OCI-LY1 (cell line): ENCODE measurements around the gene NDUFS7.

Experiments used
- H2AFZ ChIP-seq: fragments of 200-600 bp; sonication (generic), shearing (Covaris generic); 2 replicates; pipeline ENCODE4 v1.6.0; 2014; ENCODE audit warnings: antibody characterized with exemption, mild to moderate bottlenecking, low read length
- H3F3A ChIP-seq: fragments of 200-600 bp; sonication (generic), shearing (Covaris generic); 2 replicates; pipeline ENCODE4 v1.6.0; 2014; ENCODE audit warnings: mild to moderate bottlenecking, antibody characterized with exemption, low read length, moderate library complexity; ENCODE audit not compliant: insufficient read depth
- H3K27ac ChIP-seq: fragments of 200-600 bp; sonication (generic); 2 replicates; pipeline ENCODE4 v1.5.1; 2014; ENCODE audit warnings: low read length, mixed run types, mild to moderate bottlenecking, low read depth; ENCODE audit not compliant: poor library complexity, severe bottlenecking
- H3K27me3 ChIP-seq: fragments of 200-600 bp; sonication (generic); 2 replicates; pipeline ENCODE4 v1.6.0; 2014; ENCODE audit warnings: antibody characterized with exemption, mild to moderate bottlenecking, low read length, moderate library complexity; ENCODE audit not compliant: insufficient read depth
- H3K36me3 ChIP-seq: fragments of 200-600 bp; sonication (generic); 2 replicates; pipeline ENCODE4 v1.6.1; 2014; ENCODE audit warnings: mild to moderate bottlenecking, antibody characterized with exemption, low read length, moderate library complexity, mixed read lengths; ENCODE audit not compliant: insufficient read depth
- H3K4me1 ChIP-seq: fragments of 200-600 bp; sonication (generic); 2 replicates; pipeline ENCODE4 v1.5.1; 2014; ENCODE audit warnings: mild to moderate bottlenecking, low read length, moderate library complexity; ENCODE audit not compliant: insufficient read depth, severe bottlenecking
- H3K4me2 ChIP-seq: fragments of 200-600 bp; sonication (generic), shearing (Covaris generic); 2 replicates; pipeline ENCODE4 v1.6.1; 2014; ENCODE audit warnings: low read length
- H3K4me3 ChIP-seq: fragments of 200-600 bp; sonication (generic); 2 replicates; pipeline ENCODE4 v1.5.1; 2014; ENCODE audit warnings: low read length, low read depth, mild to moderate bottlenecking, mixed read lengths; ENCODE audit not compliant: poor library complexity, severe bottlenecking
- H3K79me2 ChIP-seq: fragments of 200-600 bp; shearing (Covaris generic); 2 replicates; pipeline ENCODE4 v1.6.1; 2016; ENCODE audit warnings: mixed run types, low read length, mixed read lengths; ENCODE audit not compliant: insufficient read depth
- H3K9ac ChIP-seq: fragments of 200-600 bp; sonication (generic), shearing (Covaris generic); 2 replicates; pipeline ENCODE4 v1.6.1; 2014; ENCODE audit warnings: mild to moderate bottlenecking, low read length, mixed read lengths
- H3K9me2 ChIP-seq: fragments of 200-600 bp; sonication (generic), shearing (Covaris generic); 2 replicates; pipeline ENCODE4 v1.6.1; 2014; ENCODE audit warnings: low read depth, mild to moderate bottlenecking, low read length, mixed read lengths
- H3K9me3 ChIP-seq: fragments of 200-600 bp; shearing (Covaris generic); 2 replicates; pipeline ENCODE4 v1.6.1; 2014; ENCODE audit warnings: low read length, mixed read lengths
- H4K20me1 ChIP-seq: fragments of 200-600 bp; sonication (generic), shearing (Covaris generic); 2 replicates; pipeline ENCODE4 v1.6.0; 2016; ENCODE audit warnings: mild to moderate bottlenecking, low read length; ENCODE audit not compliant: insufficient read depth
- EZH2 ChIP-seq: fragments of 200-600 bp; sonication (generic), shearing (Covaris generic); IDR thresholded peaks from 2 replicates; pipeline ENCODE4 v1.8.0; 2017; ENCODE audit warnings: borderline replicate concordance, mixed run types, mild to moderate bottlenecking, antibody characterized with exemption, low read length, moderate library complexity, mixed read lengths
- TF ChIP-seq, protein P1 (sequence below): fragments of 200-600 bp; sonication (generic), shearing (Covaris generic); IDR thresholded peaks from 2 replicates; pipeline ENCODE4 v1.5.1; 2017; ENCODE audit warnings: mild to moderate bottlenecking, antibody characterized with exemption, low read length, moderate library complexity, mixed read lengths

The NDUFS7 gene

DNA sequence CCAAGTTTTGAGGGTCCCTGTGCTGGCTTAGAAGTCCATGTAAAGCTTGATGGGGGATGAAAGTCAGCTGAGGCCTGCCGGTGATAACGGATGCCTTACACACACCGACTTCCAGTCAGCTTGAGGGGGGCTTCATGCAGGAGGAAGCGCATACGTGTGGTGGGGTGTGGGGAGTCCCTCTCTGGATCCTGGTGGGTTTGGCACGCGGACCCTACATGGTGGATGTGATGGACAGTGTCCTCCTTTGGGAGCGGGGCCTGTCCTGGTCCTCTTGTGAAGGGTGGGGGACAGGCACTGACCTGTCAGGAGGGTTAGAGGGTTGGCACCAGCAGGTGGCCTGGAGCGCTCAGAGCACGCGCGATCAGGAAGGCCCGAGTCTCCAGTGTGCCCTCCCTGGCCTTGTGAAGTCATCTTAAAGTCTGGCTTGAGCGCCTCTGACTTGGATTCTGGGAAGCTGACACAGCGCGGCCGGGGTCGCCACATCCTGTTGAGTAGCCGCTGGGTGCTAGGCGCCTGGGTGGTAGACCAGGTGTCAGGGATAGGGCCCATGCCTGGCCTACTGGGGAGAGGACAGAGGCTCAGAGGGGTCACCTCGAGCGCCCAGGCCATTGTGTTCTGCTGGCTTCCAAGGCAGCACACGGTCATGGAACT, 26.6 kb downstream of the NDUFS7 start:
- H3K27me3 ChIP-seq, result no peaks in the 10 kb centered on the region
- H3K27ac ChIP-seq, result no peak overlapping the region
- peak overlapping the region; percentile 100; the same call in 1 of the 2 replicates for H3K9ac ChIP-seq
- H4K20me1 ChIP-seq, result no peaks in the 10 kb centered on the region
- peaks cover 75% of the 10 kb centered on the region for H3K79me2 ChIP-seq
- peaks cover 45% of the 10 kb centered on the region for H3K4me1 ChIP-seq
- H3K9me2 ChIP-seq, result no peaks in the 10 kb centered on the region
- peak overlapping the region; percentile 100 for H3K4me3 ChIP-seq
- H3K9me3 ChIP-seq, result no peaks in the 10 kb centered on the region
- H3K4me2 ChIP-seq, result peak overlapping the region; percentile 91
- peaks cover 54% of the 10 kb centered on the region for H3K36me3 ChIP-seq
- no peaks in the 10 kb centered on the region for H3F3A ChIP-seq
- no peak overlapping the region for H2AFZ ChIP-seq
- TF ChIP-seq, protein P1, sequence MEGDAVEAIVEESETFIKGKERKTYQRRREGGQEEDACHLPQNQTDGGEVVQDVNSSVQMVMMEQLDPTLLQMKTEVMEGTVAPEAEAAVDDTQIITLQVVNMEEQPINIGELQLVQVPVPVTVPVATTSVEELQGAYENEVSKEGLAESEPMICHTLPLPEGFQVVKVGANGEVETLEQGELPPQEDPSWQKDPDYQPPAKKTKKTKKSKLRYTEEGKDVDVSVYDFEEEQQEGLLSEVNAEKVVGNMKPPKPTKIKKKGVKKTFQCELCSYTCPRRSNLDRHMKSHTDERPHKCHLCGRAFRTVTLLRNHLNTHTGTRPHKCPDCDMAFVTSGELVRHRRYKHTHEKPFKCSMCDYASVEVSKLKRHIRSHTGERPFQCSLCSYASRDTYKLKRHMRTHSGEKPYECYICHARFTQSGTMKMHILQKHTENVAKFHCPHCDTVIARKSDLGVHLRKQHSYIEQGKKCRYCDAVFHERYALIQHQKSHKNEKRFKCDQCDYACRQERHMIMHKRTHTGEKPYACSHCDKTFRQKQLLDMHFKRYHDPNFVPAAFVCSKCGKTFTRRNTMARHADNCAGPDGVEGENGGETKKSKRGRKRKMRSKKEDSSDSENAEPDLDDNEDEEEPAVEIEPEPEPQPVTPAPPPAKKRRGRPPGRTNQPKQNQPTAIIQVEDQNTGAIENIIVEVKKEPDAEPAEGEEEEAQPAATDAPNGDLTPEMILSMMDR, result no peak
- no peak for TF ChIP-seq EZH2

DNA sequence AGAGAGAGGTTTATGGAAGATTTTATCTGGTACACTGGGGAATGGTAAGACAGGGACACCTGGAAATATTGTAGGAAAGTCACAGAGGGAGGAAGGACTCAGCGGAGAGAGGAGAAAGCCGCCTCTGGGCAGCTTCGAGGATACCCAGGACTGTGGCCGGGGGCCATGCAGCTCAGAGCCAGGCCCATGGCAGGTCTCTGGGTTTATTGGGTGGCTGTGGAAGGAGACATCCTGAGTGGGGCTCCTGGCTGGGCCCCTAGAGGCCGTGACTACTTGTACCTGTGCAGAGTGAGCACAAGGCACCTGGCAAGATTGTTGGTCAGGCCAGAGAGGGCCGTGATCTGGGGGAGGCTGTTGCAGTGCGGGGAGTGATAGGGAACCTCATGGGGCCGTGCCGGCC, 27.1 kb downstream of the NDUFS7 start:
- no peaks in the 10 kb centered on the region for H4K20me1 ChIP-seq

DNA sequence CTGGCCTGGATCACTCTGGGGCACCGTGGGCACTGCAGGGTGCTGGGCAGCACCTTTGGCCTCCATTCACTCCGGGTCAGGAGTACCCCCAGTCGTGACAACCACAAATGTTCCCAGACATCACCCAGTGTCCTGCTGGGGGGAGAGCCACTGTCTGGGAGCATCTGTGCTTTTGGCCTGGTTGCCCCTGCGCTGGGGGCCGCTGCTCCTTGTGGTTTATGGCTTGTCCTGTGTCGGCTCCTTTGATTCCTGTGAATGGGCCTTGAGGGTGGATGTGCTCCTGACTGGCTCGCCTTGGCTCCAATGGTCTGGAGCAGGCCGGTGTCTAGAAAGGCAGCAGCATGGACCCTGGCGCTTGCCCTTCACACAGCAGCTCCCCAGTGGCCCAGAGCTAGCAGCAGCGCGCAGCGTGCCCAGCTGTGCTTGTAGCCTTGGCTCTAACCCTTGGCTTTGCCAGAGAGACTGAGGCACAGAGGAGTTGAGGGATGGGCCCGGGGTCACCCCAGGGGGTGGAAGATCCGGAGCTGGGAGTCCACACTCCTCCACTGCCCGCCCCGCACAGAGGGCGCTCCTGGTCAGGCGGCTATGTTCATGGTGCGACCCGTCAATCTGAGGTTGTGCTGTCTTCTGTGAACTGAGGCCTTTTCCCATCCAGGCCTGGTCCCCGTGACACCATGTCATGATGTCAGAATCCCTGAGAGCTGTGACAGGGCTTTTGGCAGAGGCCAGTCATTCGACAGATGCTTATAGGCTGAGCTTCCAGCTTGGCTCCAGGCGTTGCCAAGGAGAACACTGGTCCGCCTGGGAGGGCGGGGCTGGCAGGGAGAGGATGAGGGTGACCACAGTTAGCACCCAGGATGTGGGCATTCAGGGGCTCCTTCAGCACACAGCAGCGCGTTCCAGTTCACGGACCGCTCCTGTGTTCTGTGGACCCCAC, 27.8 kb downstream of the NDUFS7 start:
- Histone ChIP-seq H2AFZ (no peak overlapping the region), H3K4me2 (peak overlapping the region; percentile 91), H3K9ac (no peak overlapping the region; the same call in 1 of the 2 replicates), H3K27me3 (no peaks in the 10 kb centered on the region), H3K4me1 (peaks cover 42% of the 10 kb centered on the region), H3F3A (no peaks in the 10 kb centered on the region), H4K20me1 (no peaks in the 10 kb centered on the region), H3K4me3 (peak overlapping the region; percentile 100), H3K27ac (no peak overlapping the region), H3K36me3 (peaks cover 64% of the 10 kb centered on the region), H3K79me2 (peaks cover 88% of the 10 kb centered on the region), H3K9me3 (no peaks in the 10 kb centered on the region), H3K9me2 (no peaks in the 10 kb centered on the region)
- no peak for TF ChIP-seq EZH2
- TF ChIP-seq, protein P1, result no peak

More for the DNA sequence above, 27.1 kb downstream of the NDUFS7 start:
- Histone ChIP-seq H3K4me3 (peak overlapping the region; percentile 100), H3F3A (no peaks in the 10 kb centered on the region), H3K9me3 (no peaks in the 10 kb centered on the region), H2AFZ (no peak overlapping the region), H3K27me3 (no peaks in the 10 kb centered on the region), H3K9me2 (no peaks in the 10 kb centered on the region), H3K4me2 (peak overlapping the region; percentile 91), H3K79me2 (peaks cover 80% of the 10 kb centered on the region), H3K9ac (peak overlapping the region; percentile 100; the same call in 1 of the 2 replicates), H3K27ac (no peak overlapping the region), H3K36me3 (peaks cover 56% of the 10 kb centered on the region), H3K4me1 (peaks cover 48% of the 10 kb centered on the region)
- TF ChIP-seq, protein P1, result no peak
- no peak for TF ChIP-seq EZH2
